Parathyroid adenoma (tissue), 2 donors: Measurements from ENCODE around the gene TBC1D14.
"Not testable (repeated sequence)": the region's sequence is repeated elsewhere in the genome, so short reads cannot be mapped to it uniquely, and the experiment has no call there.

Experiments
- H2AFZ ChIP-seq: fragments of 300-600 bp; sonication (generic); one replicate; pipeline ENCODE4 v1.7.0; 2017; ENCODE audit warnings: antibody characterized with exemption, mild to moderate bottlenecking
- H3K27ac ChIP-seq: fragments of 300-600 bp; sonication (generic); one replicate; pipeline ENCODE4 v1.7.0; 2017
- H3K27me3 ChIP-seq: fragments of 300-600 bp; sonication (generic); one replicate; pipeline ENCODE4 v1.7.0; 2017; ENCODE audit warnings: low read length; ENCODE audit not compliant: control insufficient read depth, insufficient read depth
- H3K36me3 ChIP-seq: fragments of 300-600 bp; sonication (generic); one replicate; pipeline ENCODE4 v1.7.0; 2017; ENCODE audit warnings: low read length; ENCODE audit not compliant: control insufficient read depth, insufficient read depth
- H3K4me1 ChIP-seq: fragments of 300-600 bp; sonication (generic); one replicate; pipeline ENCODE4 v1.7.0; 2017; ENCODE audit warnings: control low read depth
- H3K4me2 ChIP-seq: fragments of 300-600 bp; sonication (generic); one replicate; pipeline ENCODE4 v1.7.0; 2017; ENCODE audit warnings: low read length
- H3K4me3 ChIP-seq: fragments of 300-600 bp; sonication (generic); one replicate; pipeline ENCODE4 v1.7.0; 2017; ENCODE audit warnings: low read depth, low read length
- H3K79me2 ChIP-seq: fragments of 300-600 bp; sonication (generic); one replicate; pipeline ENCODE4 v1.7.0; 2017; ENCODE audit warnings: control low read depth
- H3K9ac ChIP-seq: fragments of 300-600 bp; sonication (generic); one replicate; pipeline ENCODE4 v1.7.0; 2017; ENCODE audit warnings: mild to moderate bottlenecking
- H3K9me3 ChIP-seq: fragments of 300-600 bp; sonication (generic); one replicate; pipeline ENCODE4 v1.7.0; 2017; ENCODE audit warnings: low read length; ENCODE audit not compliant: control insufficient read depth
- TF ChIP-seq, protein P1 (sequence below): fragments of 300-600 bp; sonication (generic); IDR thresholded peaks from one replicate; pipeline ENCODE4 v1.7.0; 2017; ENCODE audit warnings: antibody characterized with exemption, mild to moderate bottlenecking
- donor health status: primary hyperparathyroidism.

TBC1D14 gene

DNA sequence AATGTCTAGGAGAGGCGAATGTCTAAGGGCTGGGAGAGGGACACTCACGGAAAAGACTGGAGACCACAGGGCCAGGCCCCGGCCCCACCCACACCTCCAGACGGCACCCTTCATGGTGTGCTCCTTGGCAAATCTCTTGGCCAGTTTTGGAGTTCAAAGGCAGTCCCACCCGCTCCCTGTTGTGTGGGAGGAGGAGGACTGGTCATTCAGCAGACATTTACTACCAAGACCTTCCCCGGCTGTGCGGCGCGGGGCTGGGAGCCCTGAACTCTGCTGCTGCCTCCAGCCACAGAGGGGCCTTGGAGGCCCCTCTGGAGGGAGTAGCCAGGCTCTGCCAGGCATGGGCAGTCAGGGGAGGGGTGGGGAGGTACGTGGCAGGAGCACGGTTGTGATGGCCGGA, 8.7 kb upstream of the TBC1D14 start:
- H3K27me3 ChIP-seq: no peaks in the 10 kb centered on the region

DNA sequence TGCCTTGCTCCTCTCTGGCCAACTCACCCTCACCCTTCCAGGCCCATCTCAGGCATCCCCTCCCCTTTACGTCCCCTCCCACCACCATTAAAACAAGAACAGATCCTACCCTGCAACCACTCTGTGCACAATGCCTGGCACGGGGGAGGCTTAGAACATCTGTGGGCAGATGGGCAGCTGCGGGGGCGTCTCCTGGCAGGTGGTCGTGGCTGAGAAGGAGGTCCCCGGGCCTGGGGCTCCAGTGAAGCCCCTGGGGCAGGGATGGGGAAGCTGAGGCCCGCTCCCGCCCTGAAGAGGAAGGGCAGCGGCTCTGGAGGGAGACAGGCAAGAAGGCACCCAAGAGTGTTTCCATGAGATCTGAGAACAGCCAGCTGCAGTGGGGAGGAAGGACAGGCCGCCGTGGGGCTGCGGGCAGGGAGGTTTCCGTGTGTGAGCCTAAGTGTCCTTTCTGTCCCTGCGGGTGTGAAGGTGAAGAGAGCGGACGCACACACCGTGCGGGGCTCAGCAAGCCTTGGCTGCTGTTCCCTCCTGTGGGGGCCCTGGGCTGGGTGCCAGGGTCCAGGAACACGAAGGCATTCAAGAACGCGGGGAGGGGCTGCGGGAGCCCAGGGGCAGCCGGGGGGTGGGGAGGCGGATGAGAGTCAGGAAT, 7.8 kb upstream of the TBC1D14 start:
- Histone ChIP-seq H3K27me3 (no peaks in the 10 kb centered on the region), H3K4me1 (no peaks in the 10 kb centered on the region), H3K9ac (no peak overlapping the region), H3K4me3 (no peak overlapping the region), H2AFZ (no peak overlapping the region), H3K9me3 (no peaks in the 10 kb centered on the region), H3K27ac (no peak overlapping the region), H3K4me2 (no peak overlapping the region), H3K79me2 (no peaks in the 10 kb centered on the region), H3K36me3 (no peaks in the 10 kb centered on the region)
- TF ChIP-seq, protein P1, sequence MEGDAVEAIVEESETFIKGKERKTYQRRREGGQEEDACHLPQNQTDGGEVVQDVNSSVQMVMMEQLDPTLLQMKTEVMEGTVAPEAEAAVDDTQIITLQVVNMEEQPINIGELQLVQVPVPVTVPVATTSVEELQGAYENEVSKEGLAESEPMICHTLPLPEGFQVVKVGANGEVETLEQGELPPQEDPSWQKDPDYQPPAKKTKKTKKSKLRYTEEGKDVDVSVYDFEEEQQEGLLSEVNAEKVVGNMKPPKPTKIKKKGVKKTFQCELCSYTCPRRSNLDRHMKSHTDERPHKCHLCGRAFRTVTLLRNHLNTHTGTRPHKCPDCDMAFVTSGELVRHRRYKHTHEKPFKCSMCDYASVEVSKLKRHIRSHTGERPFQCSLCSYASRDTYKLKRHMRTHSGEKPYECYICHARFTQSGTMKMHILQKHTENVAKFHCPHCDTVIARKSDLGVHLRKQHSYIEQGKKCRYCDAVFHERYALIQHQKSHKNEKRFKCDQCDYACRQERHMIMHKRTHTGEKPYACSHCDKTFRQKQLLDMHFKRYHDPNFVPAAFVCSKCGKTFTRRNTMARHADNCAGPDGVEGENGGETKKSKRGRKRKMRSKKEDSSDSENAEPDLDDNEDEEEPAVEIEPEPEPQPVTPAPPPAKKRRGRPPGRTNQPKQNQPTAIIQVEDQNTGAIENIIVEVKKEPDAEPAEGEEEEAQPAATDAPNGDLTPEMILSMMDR: no peak

More for the DNA sequence above, 8.7 kb upstream of the TBC1D14 start:
- no peaks in the 10 kb centered on the region for H3K9me3 ChIP-seq
- no peak overlapping the region for H3K27ac ChIP-seq
- no peaks in the 10 kb centered on the region for H3K79me2 ChIP-seq
- H3K4me3 ChIP-seq: no peak overlapping the region
- no peak overlapping the region for H3K4me2 ChIP-seq
- no peak overlapping the region for H3K9ac ChIP-seq
- no peaks in the 10 kb centered on the region for H3K36me3 ChIP-seq
- no peaks in the 10 kb centered on the region for H3K4me1 ChIP-seq
- TF ChIP-seq, protein P1: no peak
- H2AFZ ChIP-seq: no peak overlapping the region

DNA sequence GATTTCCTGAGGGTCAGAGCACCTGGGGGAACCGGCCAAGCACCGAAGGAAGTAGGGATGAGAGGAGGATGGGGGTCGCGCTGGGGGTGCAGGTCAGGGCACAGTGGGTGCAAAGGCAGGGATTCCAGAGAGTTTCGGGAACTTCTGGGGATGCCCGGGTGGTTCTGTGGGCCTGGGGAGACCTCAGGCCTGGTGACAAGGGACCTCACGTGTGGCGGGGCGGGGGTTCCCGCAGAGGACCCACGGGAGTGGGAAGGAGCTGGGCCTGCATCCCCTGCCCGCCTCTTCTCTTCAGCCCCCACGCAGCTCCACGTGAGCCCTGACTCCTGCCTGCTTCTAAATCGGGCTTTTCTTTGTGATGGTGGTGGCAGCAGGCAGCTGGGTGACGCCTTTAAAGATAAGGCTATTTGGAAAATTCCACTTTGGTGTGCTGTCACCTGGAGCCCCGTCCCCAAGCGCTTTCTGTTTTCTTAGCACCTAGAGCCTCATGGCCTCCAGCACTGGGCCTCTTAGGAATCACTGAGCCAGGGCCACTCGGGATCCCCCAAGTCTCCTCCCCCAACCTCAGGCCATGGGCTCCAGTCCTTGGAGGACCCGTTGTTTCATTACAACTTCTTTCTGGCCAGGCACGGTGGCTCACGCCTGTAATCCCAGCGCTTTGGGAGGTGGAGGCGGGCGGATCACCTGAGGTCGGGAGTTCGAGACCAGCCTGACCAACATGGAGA, 7.1 kb upstream of the TBC1D14 start:
- Histone ChIP-seq H3K27ac (no peak overlapping the region), H3K4me2 (no peak overlapping the region), H3K79me2 (no peaks in the 10 kb centered on the region), H2AFZ (no peak overlapping the region), H3K4me1 (no peaks in the 10 kb centered on the region), H3K36me3 (no peaks in the 10 kb centered on the region), H3K9ac (no peak overlapping the region), H3K9me3 (no peaks in the 10 kb centered on the region), H3K4me3 (no peak overlapping the region), H3K27me3 (no peaks in the 10 kb centered on the region)
- TF ChIP-seq, protein P1: no peak

DNA sequence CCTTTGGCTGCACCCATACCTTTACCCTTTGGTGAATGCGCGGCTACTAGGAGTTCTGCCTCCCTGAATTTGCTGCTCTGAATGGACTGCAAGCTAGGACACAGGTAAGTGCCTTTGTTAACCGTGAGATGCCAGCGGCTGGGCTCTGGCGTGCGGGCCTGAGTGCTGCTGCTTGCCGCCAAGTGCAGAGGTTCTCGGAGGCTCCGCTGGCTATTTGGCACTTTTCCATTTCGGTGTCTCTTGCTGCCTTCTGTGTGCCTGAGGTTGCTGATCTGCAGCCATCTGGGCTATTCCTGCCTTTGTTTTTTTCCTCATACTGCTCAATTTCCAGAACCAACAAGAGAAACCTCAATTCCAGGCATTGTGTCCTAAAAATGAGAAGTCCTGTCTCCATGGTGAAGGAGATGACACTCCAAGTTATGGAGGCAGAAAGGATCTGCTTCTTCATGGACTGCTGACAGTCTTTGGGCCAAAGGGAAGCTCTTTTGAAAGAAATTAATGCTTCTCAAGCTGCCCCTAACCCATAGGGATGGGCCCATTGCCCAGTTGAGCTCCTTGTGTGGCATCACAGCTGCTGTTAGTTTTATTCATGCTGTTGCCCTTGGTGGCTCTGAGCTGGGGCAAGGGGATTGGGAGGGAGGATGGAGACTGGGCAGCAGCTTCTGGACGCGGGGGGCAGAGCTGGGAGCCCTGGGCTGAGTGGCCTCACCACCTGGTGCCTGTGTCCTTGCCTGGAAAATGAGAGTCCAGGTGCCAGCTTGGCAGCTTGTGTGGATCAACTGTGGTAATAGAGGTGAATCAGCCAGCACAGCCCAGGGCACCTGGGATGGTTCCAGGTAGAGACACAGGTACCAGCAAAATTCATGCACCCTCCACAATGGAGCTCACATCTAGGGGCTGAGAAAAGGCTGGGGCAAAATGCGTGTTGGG, 3.8 kb upstream of the TBC1D14 start:
- no peak overlapping the region for H2AFZ ChIP-seq
- H3K4me2 ChIP-seq: no peak overlapping the region
- TF ChIP-seq, protein P1: no peak
- no peak overlapping the region for H3K4me3 ChIP-seq
- no peaks in the 10 kb centered on the region for H3K27me3 ChIP-seq
- H3K27ac ChIP-seq: no peak overlapping the region
- H3K79me2 ChIP-seq: no peaks in the 10 kb centered on the region
- H3K4me1 ChIP-seq: peaks cover 4% of the 10 kb centered on the region
- no peaks in the 10 kb centered on the region for H3K36me3 ChIP-seq
- no peaks in the 10 kb centered on the region for H3K9me3 ChIP-seq
- H3K9ac ChIP-seq: no peak overlapping the region

DNA sequence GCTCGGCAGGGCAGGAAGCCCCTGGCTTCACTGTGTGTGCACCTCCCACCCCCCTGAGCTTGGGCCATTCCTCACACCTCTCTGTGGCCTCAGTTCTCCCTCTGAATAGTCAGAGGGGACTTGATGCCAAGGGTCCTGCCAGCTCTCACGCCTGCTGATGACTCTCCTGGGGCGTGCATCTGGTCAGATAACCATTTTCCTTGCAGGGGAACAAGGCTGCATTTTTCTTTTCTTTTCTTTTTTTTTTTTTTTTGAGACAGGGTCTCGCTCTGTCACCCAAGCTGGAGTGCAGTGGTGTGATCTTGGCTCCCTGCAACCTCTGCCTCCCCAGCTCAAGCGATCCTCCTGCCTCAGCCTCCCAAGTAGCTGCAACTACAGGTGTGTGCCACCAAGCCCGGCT, 3.1 kb upstream of the TBC1D14 start:
- H3K36me3 ChIP-seq, H3K4me3 ChIP-seq, H3K4me2 ChIP-seq, H3K27ac ChIP-seq, H3K79me2 ChIP-seq, H2AFZ ChIP-seq, H3K9me3 ChIP-seq, H3K9ac ChIP-seq, H3K27me3 ChIP-seq, H3K4me1 ChIP-seq: not testable (repeated sequence)
